Right atrium auricular region (tissue), 2 donors: ENCODE results near the gene CARD14. TPM values are rescaled to one million over a fixed set of nuclear protein-coding genes. Genes with fewer than 3 reads are reported as not detected.
"Not testable (repeated sequence)": the region's sequence is repeated elsewhere in the genome, so short reads cannot be mapped to it uniquely, and the experiment has no call there.

Experiments
- DNase-seq: peaks from one replicate; pipeline ENCODE4 v3.0.0-alpha.2; 2019; ENCODE audit warnings: low spot score
- H3K27ac ChIP-seq, 2 donors: fragments of 200-600 bp; sonication (generic); 1 replicate in 1 of 2; 2 replicates in 1 of 2; pipeline ENCODE4 v1.5.1; 2016 to 2019
- H3K27me3 ChIP-seq, 2 donors: fragments of 200-600 bp; sonication (generic); one replicate each; pipeline versions ENCODE4 v1.5.1 to v1.6.0; 2017 to 2019
- H3K36me3 ChIP-seq: fragments of 200-600 bp; sonication (generic); one replicate; pipeline ENCODE4 v1.5.1; 2016
- H3K4me1 ChIP-seq, 2 donors: fragments of 200-600 bp; sonication (generic); one replicate each; pipeline versions ENCODE4 v1.5.1 to v1.6.0; 2017 to 2019
- H3K4me3 ChIP-seq, 2 donors: fragments of 200-600 bp; sonication (generic); 1 replicate in 1 of 2; 2 replicates in 1 of 2; pipeline ENCODE4 v1.5.1; 2017 to 2019; ENCODE audit warnings: mild to moderate bottlenecking in 1 of 2, moderate library complexity in 1 of 2
- H3K9me3 ChIP-seq, 2 donors: fragments of 200-600 bp; sonication (generic); one replicate each; pipeline ENCODE4 v1.5.1; 2019
- total RNA-seq, 2 donors: library from RNA; depleted of rRNA; stranded (reverse); fragments of >200 nt; gene quantifications; one replicate each; pipeline ENCODE4 v1.1.0, GENCODE V29; 2016
- TF ChIP-seq, protein P1 (sequence below), 2 donors: fragments of 200-600 bp; sonication (generic); IDR thresholded peaks; one replicate each; pipeline ENCODE4 v1.5.1; 2019; ENCODE audit warnings: antibody characterized with exemption in 2 of 2

The CARD14 gene
- total RNA-seq, 2 donors from 2014 or later: not detected

DNA sequence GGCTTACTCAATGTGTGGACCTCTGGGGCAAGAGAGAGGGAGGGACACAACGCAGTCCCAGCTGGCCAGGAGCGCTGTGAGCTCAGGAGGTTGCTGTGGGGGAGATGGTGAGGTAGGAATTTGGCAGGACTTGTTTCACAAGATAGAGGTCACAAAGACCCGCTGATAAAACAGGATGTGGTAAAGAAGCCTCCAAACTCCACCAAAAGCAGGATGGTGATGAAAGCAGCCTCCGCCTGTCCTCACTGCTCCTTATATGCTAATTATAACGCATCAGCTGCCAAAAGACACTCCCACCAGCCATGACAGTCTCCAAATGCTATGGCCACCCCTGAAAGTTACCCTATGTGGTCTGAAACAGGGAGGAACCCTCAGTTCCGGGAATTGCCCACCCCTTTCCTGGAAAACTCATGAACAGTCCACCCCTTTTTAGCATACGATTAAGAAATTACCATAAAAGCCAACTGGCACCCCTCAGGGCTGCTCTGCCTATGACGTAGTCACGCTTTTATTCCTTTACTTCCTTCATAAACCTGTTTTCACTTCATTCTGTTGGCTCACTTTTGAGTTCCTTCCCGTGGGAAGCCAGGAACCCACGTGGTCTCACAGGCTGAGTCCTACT lies 17.6 kb upstream of the CARD14 start:
- H3K27ac ChIP-seq: no peak overlapping the region
- TF ChIP-seq, protein P1, sequence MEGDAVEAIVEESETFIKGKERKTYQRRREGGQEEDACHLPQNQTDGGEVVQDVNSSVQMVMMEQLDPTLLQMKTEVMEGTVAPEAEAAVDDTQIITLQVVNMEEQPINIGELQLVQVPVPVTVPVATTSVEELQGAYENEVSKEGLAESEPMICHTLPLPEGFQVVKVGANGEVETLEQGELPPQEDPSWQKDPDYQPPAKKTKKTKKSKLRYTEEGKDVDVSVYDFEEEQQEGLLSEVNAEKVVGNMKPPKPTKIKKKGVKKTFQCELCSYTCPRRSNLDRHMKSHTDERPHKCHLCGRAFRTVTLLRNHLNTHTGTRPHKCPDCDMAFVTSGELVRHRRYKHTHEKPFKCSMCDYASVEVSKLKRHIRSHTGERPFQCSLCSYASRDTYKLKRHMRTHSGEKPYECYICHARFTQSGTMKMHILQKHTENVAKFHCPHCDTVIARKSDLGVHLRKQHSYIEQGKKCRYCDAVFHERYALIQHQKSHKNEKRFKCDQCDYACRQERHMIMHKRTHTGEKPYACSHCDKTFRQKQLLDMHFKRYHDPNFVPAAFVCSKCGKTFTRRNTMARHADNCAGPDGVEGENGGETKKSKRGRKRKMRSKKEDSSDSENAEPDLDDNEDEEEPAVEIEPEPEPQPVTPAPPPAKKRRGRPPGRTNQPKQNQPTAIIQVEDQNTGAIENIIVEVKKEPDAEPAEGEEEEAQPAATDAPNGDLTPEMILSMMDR (IDR thresholded peaks at IDR 0.05): no peak

DNA sequence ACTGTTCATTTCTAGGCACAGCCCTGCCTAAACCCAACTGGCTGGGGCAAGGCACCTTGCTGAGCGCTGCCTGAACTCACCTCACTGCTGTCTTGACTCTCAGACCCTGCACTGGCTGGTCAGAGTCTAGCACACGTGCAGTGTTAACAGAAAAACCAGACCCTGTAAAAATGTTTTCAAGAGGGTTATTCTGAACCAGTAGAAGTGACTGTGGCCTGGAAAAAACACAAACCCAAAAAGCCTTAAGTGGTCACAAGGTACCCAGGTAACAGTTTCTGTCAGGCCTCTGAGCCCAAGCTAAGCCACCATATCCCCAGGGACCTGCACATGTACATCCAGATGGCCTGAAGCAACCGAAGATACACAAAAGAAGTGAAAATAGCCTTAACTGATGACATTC lies 16.8 kb upstream of the CARD14 start:
- Histone ChIP-seq H3K36me3 (no peaks in the 10 kb centered on the region), H3K9me3 (no peaks in the 10 kb centered on the region), H3K27me3 (no peaks in the 10 kb centered on the region), H3K4me3 (no peak overlapping the region), H3K4me1 (peaks cover 0 to 3% of the 10 kb centered on the region in 2 donors), H3K27ac (no peak overlapping the region)
- no peak for DNase-seq
- TF ChIP-seq, protein P1 (IDR thresholded peaks at IDR 0.05): no peak

More for the DNA sequence above, 17.6 kb upstream of the CARD14 start:
- DNase-seq: no peak
- H3K4me1 ChIP-seq: peaks cover 0 to 7% of the 10 kb centered on the region in 2 donors
- no peaks in the 10 kb centered on the region for H3K9me3 ChIP-seq
- H3K36me3 ChIP-seq: no peaks in the 10 kb centered on the region
- no peaks in the 10 kb centered on the region for H3K27me3 ChIP-seq
- H3K4me3 ChIP-seq: no peak overlapping the region

DNA sequence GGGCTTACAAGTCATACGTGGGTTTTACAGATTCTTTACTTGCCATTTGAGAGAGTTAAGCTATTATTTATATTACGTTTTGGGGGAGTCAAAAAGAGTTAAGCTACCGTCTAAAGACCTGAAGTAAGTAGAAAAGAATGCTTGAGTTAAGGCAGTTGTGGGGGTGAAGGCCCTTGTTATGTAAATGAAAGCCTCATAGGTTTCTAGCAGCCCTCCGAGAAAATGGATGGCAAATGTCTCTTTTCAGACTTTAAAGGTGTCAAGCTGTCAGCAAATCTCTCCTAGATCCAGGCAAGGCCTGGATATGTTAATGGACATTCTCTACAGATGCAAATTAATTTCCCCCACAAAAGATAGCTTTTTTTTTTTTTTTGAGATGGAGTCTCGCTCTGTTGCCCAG lies 15.7 kb upstream of the CARD14 start:
- Histone ChIP-seq H3K27ac (no peak overlapping the region), H3K4me3 (no peak overlapping the region), H3K27me3 (no peaks in the 10 kb centered on the region), H3K4me1 (no peaks in the 10 kb centered on the region), H3K9me3 (no peaks in the 10 kb centered on the region), H3K36me3 (no peaks in the 10 kb centered on the region)
- TF ChIP-seq, protein P1 (IDR thresholded peaks at IDR 0.05): no peak
- no peak for DNase-seq

DNA sequence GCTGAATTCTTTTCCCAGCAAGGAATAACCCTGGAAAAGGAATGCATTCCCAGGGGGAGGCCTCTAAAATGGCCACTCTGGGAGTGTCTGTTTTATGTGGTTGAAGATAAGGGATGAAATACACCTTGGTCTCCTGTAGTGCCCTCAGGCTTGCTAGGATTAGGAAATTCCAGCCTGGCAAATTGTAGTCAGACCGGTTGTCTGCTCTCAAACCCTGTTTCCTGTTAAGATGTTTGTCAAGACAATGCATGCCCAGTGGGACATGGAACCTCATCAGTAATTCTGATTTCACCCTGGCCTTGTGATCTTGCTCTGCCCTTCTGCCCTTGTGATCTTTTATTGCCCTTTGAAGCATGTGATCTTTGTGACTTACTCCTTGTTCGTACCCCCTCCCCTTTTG lies 14.2 kb upstream of the CARD14 start:
- not testable (repeated sequence) for H3K4me1 ChIP-seq, H3K27me3 ChIP-seq, DNase-seq

DNA sequence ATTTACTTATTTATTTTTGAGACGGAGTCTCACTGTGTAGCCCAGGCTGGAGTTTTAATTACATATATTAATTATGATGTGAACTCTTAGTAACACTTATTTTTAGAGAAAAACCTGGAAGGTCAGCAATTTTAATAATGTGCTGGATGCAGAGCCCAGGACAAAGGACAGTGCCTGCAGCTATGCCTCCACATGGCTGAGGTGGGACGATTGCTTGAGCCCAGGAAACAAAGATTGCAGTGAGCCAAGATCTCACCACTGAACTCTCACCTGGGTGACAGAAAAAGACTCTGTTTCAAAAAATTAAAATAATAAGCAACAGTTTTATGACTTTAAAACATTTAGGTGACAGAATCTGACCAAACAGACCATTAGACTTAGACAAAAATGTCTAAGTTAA lies 11.0 kb upstream of the CARD14 start:
- no peaks in the 10 kb centered on the region for H3K36me3 ChIP-seq
- no peak for DNase-seq

More for the DNA sequence above, 14.2 kb upstream of the CARD14 start:
- not testable (repeated sequence) for H3K36me3 ChIP-seq, H3K4me3 ChIP-seq, H3K9me3 ChIP-seq, H3K27ac ChIP-seq

DNA sequence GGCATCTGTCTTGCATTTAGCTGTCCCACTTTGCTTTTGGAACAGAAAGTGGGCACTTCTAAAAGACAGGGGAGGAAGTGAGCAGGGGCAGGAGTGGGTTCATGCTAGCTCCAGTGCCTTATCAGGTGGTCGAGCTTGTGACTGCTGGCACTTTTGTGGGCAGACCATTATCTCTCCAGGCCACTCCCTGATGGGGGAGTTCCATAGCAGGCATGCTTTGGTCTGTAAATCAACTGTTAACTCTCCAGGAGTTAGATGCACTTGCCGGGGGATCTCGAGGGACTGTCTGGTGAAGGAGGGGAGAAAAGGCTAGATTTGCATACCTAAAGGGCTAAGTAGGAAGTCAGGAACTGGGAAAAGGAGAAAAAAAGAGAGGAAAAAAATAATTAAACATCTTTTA lies 9.3 kb upstream of the CARD14 start:
- Histone ChIP-seq H3K4me1 (no peaks in the 10 kb centered on the region), H3K27ac (no peak overlapping the region), H3K36me3 (no peaks in the 10 kb centered on the region), H3K27me3 (no peaks in the 10 kb centered on the region), H3K4me3 (no peak overlapping the region), H3K9me3 (no peaks in the 10 kb centered on the region)
- no peak for DNase-seq
- TF ChIP-seq, protein P1 (IDR thresholded peaks at IDR 0.05): no peak

More for the DNA sequence above, 11.0 kb upstream of the CARD14 start:
- no peaks in the 10 kb centered on the region for H3K9me3 ChIP-seq
- no peaks in the 10 kb centered on the region for H3K27me3 ChIP-seq
- TF ChIP-seq, protein P1 (IDR thresholded peaks at IDR 0.05): no peak
- H3K4me1 ChIP-seq: no peaks in the 10 kb centered on the region
- no peak overlapping the region for H3K27ac ChIP-seq
- H3K4me3 ChIP-seq: no peak overlapping the region
